Lower lobe of right lung (tissue), 2 donors: ENCODE measurements around the gene B3GAT3. TPM values are rescaled to one million over a fixed set of nuclear protein-coding genes. Genes with fewer than 3 reads are reported as not detected.
"Not testable (repeated sequence)": the region's sequence is repeated elsewhere in the genome, so short reads cannot be mapped to it uniquely, and the experiment has no call there.

Source experiments
- ATAC-seq, 2 donors: fragments of 200-7000 bp; cut with Tn5 transposase; one replicate each; pipeline ENCODE4 v1.9.1; 2020 to 2022; ENCODE audit warnings: mild to moderate bottlenecking in 2 of 2, moderate library complexity in 2 of 2
- DNase-seq: peaks from one replicate; pipeline ENCODE4 v3.0.0-alpha.2; 2020
- H3K27ac ChIP-seq: fragments of 200-600 bp; one replicate; pipeline ENCODE4 v1.8.0; 2022
- H3K27me3 ChIP-seq: fragments of 200-600 bp; one replicate; pipeline ENCODE4 v1.8.0; 2022; ENCODE audit warnings: low read depth
- H3K36me3 ChIP-seq: fragments of 200-600 bp; one replicate; pipeline ENCODE4 v1.8.0; 2022; ENCODE audit warnings: mild to moderate bottlenecking
- H3K4me1 ChIP-seq: fragments of 200-600 bp; one replicate; pipeline ENCODE4 v1.8.0; 2022
- H3K4me3 ChIP-seq: fragments of 200-600 bp; one replicate; pipeline ENCODE4 v1.8.0; 2022; ENCODE audit warnings: mild to moderate bottlenecking
- H3K9me3 ChIP-seq: fragments of 200-600 bp; one replicate; pipeline ENCODE4 v1.8.0; 2022
- CTCF ChIP-seq: fragments of 200-600 bp; IDR thresholded peaks from one replicate; pipeline ENCODE4 v1.8.0; 2022; ENCODE audit warnings: antibody characterized with exemption, mild to moderate bottlenecking
- intact Hi-C: fragments of 100-400 bp; cut with DNase I; formaldehyde crosslinking; loops from one replicate; pipeline ENCODE4 v1.11.0; 2022
- microRNA-seq: library from miRNA; unstranded; fragments of <30 nt; microRNA quantifications from one replicate; pipeline ENCODE4 v1.2.0, GENCODE V29; 2020; ENCODE audit warnings: borderline number of aligned reads
- total RNA-seq: library from RNA; stranded (reverse); fragmentation: NEBNext Ultra II Directional; extraction: Animal tissue kit (Norgen Biotek cat#: 25700); gene quantifications from one replicate; pipeline ENCODE4 v1.2.1, GENCODE V29; 2021
- donor health status: DM: no; HTN: yes; CAD: no; lungs with severe emphysema.

The B3GAT3 gene
- total RNA-seq, 1 donor from 2014 or later = 32.6 TPM

DNA sequence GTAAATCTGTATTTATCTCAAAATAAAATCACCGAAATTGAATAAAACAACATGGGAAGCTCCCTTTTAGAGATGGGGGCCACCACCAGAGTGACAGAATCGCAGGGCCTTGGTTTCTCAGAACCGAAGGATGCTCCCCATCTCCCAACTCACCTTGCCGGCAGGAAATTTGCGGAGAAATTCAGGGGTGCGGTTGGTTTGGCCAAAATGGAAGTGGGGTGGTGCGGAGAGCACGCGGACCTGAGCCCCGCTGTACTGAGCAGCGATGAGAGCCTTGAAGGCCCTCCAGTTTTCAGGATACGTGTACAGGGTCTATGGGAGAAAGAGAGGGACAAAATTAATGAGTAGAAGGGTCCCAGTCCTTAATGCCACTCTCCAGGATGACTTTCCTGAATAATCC lies 49.4 kb downstream of the B3GAT3 start:
- DNase-seq (no peak), ATAC-seq (no peak)
- TF ChIP-seq CTCF = no peak
- H3K4me3 ChIP-seq = peak overlapping the region; percentile 80
- peak overlapping the region; percentile 78 for H3K27ac ChIP-seq
- intact Hi-C loops = no loop called here
- no peaks in the 10 kb centered on the region for H3K9me3 ChIP-seq
- H3K36me3 ChIP-seq = peaks cover 73% of the 10 kb centered on the region
- peaks cover 59% of the 10 kb centered on the region for H3K4me1 ChIP-seq
- no peaks in the 10 kb centered on the region for H3K27me3 ChIP-seq

DNA sequence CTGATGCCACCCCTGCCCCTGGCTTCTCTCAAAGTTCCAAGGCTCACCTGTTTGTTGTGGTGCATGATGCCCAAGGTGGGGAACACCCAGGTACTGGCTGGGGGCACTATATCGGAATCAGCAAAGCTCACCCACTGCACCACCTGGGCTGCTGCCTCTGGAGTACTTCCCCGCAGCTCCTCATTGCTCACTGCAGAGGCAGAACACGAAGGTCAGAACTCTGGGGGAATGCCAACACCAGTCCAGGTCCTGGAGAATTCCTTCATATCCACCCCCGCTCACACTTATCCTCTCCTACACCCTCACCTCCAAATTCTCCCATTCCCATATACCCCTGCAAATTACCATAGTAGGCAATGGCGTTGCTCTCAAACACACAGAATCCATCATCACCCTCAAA lies 50.3 kb downstream of the B3GAT3 start:
- Histone ChIP-seq H3K36me3 (peaks cover 73% of the 10 kb centered on the region), H3K4me1 (peaks cover 51% of the 10 kb centered on the region)
- H3K9me3 ChIP-seq, DNase-seq, ATAC-seq, intact Hi-C loops, H3K4me3 ChIP-seq, H3K27me3 ChIP-seq, H3K27ac ChIP-seq: not testable (repeated sequence)

DNA sequence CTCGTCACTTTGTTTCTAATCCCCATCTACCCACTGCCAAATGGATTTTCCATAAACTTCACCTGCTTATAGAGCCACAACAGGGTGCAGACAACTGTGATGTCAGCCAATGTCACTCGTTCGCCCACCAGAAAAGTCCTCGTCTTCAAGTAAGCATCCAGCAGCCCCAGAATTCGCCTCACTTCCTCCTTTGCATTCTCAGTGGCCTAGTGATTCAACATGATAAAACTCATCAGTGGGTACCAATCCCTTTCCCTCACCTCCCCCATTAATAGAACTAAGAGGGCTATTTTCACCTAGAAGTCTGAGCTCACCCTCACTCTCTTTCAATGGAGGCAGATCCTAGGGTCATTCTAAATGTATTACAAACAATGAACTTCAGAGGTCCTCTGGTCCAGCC lies 50.9 kb downstream of the B3GAT3 start:
- H3K9me3 ChIP-seq, intact Hi-C loops, H3K4me3 ChIP-seq, ATAC-seq, H3K27ac ChIP-seq, H3K27me3 ChIP-seq, DNase-seq: not testable (repeated sequence)
- H3K36me3 ChIP-seq = peaks cover 73% of the 10 kb centered on the region
- H3K4me1 ChIP-seq = peaks cover 45% of the 10 kb centered on the region

DNA sequence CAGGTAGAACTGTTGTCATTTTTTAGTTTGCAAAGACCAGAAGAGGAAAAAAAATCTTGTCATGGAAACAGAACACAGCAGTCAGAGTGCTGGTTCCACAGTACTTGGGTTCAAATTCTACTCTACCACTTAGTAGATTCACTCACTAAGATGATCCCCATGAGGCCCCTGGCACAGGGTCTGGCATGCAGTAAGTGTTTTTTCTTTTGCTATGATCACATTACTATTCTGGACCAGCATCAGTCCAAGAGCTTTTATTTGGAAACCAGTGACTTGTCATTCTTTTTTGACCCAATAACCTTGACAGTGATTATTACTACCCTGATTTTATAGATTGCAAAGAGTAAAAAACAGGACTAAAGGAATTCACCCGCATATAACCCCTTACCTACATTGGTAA lies 52.2 kb downstream of the B3GAT3 start:
- TF ChIP-seq CTCF = no peak
- DNase-seq (no peak), ATAC-seq (no peak)
- intact Hi-C loops = no loop called here
- H3K36me3 ChIP-seq = peaks cover 81% of the 10 kb centered on the region
- no peak overlapping the region for H3K27ac ChIP-seq
- H3K4me1 ChIP-seq = peaks cover 32% of the 10 kb centered on the region
- no peaks in the 10 kb centered on the region for H3K27me3 ChIP-seq
- H3K9me3 ChIP-seq = no peaks in the 10 kb centered on the region
- H3K4me3 ChIP-seq = no peak overlapping the region

GRCh38 chr11:62567018-62567633 lies 54.7 kb downstream of the B3GAT3 start:
- H3K27ac ChIP-seq = no peak overlapping the region
- intact Hi-C loops = no loop called here
- peaks cover 97% of the 10 kb centered on the region for H3K36me3 ChIP-seq
- H3K4me3 ChIP-seq = no peak overlapping the region
- DNase-seq (no peak), ATAC-seq (no peak)
- no peaks in the 10 kb centered on the region for H3K27me3 ChIP-seq
- no peak for TF ChIP-seq CTCF
- no peaks in the 10 kb centered on the region for H3K9me3 ChIP-seq
- H3K4me1 ChIP-seq = peaks cover 19% of the 10 kb centered on the region

DNA sequence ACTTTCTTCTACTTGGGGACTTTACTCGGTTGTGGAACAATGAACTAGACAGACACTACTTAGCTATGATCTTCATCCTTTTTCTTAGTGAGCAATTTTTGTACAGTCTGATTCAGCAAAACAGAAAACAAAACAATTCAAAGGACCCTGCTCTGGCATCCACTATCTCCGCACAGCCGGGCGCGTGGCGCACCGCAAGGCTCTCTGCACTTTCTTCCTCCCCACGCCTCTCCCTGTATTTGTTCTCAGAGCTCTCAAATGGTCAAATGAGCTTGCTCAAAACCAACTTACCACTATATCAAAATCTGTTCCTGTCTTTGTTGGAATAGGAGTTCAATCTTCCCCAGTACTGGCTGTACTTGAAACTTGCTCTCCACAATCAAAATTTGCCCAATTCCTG lies 55.5 kb downstream of the B3GAT3 start:
- DNase-seq = no peak
- Histone ChIP-seq H3K27me3 (no peaks in the 10 kb centered on the region), H3K27ac (no peak overlapping the region), H3K9me3 (no peaks in the 10 kb centered on the region), H3K4me1 (peaks cover 10% of the 10 kb centered on the region), H3K4me3 (no peak overlapping the region), H3K36me3 (peaks cover 95% of the 10 kb centered on the region)
- ATAC-seq = no peak
- TF ChIP-seq CTCF = no peak
- intact Hi-C loops = no loop called here

Small RNA genes within 50 kb of the gene (microRNA-seq; reads per million reads assigned to microRNA genes)
- gene MIR6747 = not detected

Other genes with a start within 250 kb of the B3GAT3 start
- gene SCGB1A1, start 203.0 kb downstream of the B3GAT3 start, total RNA-seq = 3,364 TPM
- gene AHNAK, start 75.2 kb downstream of the B3GAT3 start, total RNA-seq = 809 TPM
- gene EEF1G, start 48.1 kb downstream of the B3GAT3 start, total RNA-seq = 899 TPM
- 15.8 TPM for gene TUT1, start 30.5 kb downstream of the B3GAT3 start, total RNA-seq
- gene MTA2, start 20.1 kb downstream of the B3GAT3 start, total RNA-seq = 68.4 TPM
- gene EML3, start 9.2 kb downstream of the B3GAT3 start, total RNA-seq = 69.3 TPM
- gene ROM1, start 8.7 kb downstream of the B3GAT3 start, total RNA-seq = 5.6 TPM
- 228 TPM for gene GANAB, start 24.6 kb upstream of the B3GAT3 start, total RNA-seq
- gene INTS5, start 31.3 kb upstream of the B3GAT3 start, total RNA-seq = 18.6 TPM
- 37.1 TPM for gene C11orf98, start 43.2 kb upstream of the B3GAT3 start, total RNA-seq
- gene CSKMT, start 43.3 kb upstream of the B3GAT3 start, total RNA-seq = 12.1 TPM
- 6.1 TPM for gene UQCC3, start 49.7 kb upstream of the B3GAT3 start, total RNA-seq
- 11.1 TPM for gene LBHD1, start 50.3 kb upstream of the B3GAT3 start, total RNA-seq
- gene UBXN1, start 57.1 kb upstream of the B3GAT3 start, total RNA-seq = 116 TPM
- 3.4 TPM for gene LRRN4CL, start 67.5 kb upstream of the B3GAT3 start, total RNA-seq
- 87.0 TPM for gene BSCL2, start 85.4 kb upstream of the B3GAT3 start, total RNA-seq
- gene GNG3, start 85.7 kb upstream of the B3GAT3 start, total RNA-seq = not detected
- gene HNRNPUL2, start 105.5 kb upstream of the B3GAT3 start, total RNA-seq = 46.1 TPM
- gene TTC9C, start 106.5 kb upstream of the B3GAT3 start, total RNA-seq = 24.3 TPM
- 11.6 TPM for gene ZBTB3, start 132.2 kb upstream of the B3GAT3 start, total RNA-seq
- 57.5 TPM for gene POLR2G, start 139.6 kb upstream of the B3GAT3 start, total RNA-seq
- gene TAF6L, start 149.4 kb upstream of the B3GAT3 start, total RNA-seq = 23.6 TPM
- 54.6 TPM for gene TMEM179B, start 165.4 kb upstream of the B3GAT3 start, total RNA-seq
- gene TMEM223, start 170.0 kb upstream of the B3GAT3 start, total RNA-seq = 17.2 TPM
- 93.2 TPM for gene NXF1, start 183.5 kb upstream of the B3GAT3 start, total RNA-seq
- 42.0 TPM for gene STX5, start 210.1 kb upstream of the B3GAT3 start, total RNA-seq
- not detected for gene TEX54, start 210.9 kb upstream of the B3GAT3 start, total RNA-seq
- gene WDR74, start 217.6 kb upstream of the B3GAT3 start, total RNA-seq = 35.3 TPM